ENCODE data around the gene PHACTR3.

Gene PHACTR3

DNA sequence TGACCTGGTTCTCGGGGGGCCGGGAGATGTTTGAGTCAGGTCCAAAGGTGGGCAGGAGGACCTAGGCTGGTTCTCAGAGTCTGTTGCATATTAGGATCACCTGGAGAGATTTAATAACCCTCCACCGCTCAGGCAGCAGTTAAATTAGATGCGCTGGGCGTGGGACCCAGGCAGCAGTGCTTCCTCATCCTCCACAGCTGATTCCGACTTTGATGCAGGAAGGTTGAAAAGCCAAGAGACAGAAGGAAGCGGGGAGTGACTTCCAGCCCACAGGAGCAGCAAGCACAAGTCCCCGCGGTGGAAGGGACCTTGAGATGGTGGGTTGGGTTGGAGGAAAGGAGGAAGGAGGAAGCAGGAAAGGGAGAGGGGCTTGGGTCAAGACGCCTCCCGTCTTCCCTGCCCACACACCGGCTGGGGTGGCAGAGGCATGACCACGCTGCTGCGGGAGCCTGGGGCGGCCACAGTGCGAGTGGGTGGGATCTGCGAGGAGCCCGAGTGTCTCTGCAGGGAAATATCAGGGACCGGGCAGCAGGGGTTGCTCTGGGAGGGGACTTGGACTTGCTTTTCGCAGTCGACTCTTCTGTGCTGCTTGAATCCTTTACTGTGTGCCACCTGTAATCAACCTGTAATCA lies 146.0 kb downstream of the PHACTR3 start:
- Mint-ChIP-seq H3K27me3 (peaks cover 2% of the 10 kb centered on the region), H3K4me3 (no peak overlapping the region), H3K36me3 (no peaks in the 10 kb centered on the region), H3K4me1 (peaks cover 18% of the 10 kb centered on the region), H3K9me3 (no peaks in the 10 kb centered on the region), H3K27ac (no peak overlapping the region)
- ATAC-seq (ENCODE audit: low read depth) (no peak), DNase-seq (ENCODE audit: low spot score in 2 of 2) (no peak)

DNA sequence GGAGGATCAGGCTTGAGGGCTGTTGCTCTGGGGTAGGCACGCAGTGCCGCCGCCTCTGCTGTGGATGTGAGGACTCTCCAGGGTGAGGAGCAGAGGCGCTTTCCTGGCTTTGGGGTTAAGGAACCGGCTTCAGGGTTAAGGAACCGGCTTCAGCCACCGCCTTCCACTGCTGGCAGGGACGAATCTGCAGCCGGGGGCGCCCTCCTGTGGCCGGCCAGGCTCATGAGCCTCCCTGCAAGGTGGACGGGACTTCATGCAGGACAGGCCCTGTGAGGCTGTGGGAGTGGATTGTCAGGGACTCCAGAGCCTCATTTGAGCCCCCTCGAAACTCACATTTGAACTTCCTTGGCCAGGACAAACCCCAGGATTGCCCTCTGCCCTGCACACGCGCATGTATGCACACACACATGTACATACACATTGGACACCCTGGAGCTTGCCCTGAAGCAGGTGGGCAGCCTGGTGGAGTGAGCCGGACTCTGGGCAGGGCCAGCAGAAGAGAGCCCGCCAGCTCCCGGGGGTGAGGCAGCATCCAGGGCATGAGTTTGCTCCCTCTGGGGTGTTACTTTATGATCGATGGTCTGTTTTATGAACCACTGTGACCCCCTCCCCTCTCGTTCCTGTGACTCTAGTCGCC lies 146.9 kb downstream of the PHACTR3 start:
- Mint-ChIP-seq H3K4me1 (peaks cover 18% of the 10 kb centered on the region), H3K36me3 (no peaks in the 10 kb centered on the region), H3K27ac (no peak overlapping the region), H3K4me3 (no peak overlapping the region), H3K9me3 (no peaks in the 10 kb centered on the region), H3K27me3 (peaks cover 5% of the 10 kb centered on the region)
- ATAC-seq (ENCODE audit: low read depth) (no peak), DNase-seq (ENCODE audit: low spot score in 2 of 2) (no peak)

DNA sequence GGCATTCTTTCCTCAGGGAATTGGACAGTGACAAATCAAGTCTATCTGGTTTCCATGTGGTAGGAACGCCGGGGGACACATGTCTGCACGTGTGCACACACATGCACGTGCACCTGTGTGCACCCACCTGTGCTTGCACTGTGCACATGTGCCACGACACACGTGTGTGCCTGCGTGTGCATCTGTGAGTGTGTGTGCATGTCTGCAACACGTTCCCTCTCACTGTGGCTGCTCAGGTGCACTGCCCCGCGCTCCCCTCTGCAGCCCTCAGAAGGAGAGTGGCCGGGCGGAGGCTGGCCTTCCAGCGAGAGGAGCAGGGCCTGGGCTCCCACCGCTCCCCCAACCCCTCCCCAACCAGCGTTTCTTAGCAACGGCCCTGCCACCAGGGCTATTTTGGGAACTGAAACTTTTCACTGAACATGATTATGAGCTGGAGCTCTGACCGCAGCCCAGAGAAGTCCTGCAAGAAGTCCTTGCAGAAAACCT lies 147.8 kb downstream of the PHACTR3 start:
- H3K36me3 Mint-ChIP-seq = no peaks in the 10 kb centered on the region
- no peak for DNase-seq (ENCODE audit: low spot score in 2 of 2)
- peak overlapping the region; percentile 56 for H3K4me3 Mint-ChIP-seq

DNA sequence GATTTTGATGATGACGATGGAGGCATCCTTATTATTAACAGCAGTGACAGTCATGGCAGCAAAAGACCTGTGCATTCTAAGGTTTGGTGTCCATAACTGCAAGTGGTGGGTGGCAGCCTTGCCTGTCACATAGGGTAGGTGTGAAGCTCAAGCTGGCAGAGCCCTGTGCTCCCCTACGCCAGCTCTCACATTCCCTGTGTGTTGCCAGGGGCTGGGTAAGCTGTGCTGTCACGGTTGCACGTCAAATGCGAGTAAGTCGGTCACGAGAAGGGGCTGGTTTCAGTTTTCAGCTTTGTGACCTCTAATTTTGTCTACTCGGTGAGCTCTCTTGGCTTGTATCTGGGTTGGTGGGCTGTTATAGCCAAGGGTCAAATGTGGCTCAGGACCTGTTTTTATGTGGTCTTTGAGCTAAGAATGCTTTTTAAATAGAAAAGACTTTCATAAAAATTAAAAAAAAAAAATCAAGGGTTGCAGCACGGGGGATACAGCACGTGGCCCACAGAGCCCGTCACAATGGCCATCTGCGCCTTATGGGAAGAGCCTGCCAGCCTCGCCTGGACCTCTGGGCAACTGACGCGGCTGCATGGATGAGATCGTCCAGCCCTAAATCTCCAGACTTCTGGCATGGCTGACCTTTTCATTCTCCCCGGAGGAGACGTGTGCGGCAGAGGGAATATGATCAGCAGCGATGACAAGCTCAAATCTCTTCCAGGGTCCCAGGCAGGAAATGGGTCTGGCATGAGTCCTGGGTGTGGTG lies 148.5 kb downstream of the PHACTR3 start:
- peaks cover 8% of the 10 kb centered on the region for H3K27me3 Mint-ChIP-seq
- peak overlapping the region; percentile 56 for H3K4me3 Mint-ChIP-seq
- no peak for ATAC-seq (ENCODE audit: low read depth)
- DNase-seq (ENCODE audit: low spot score in 2 of 2) = no peak
- H3K9me3 Mint-ChIP-seq = no peaks in the 10 kb centered on the region
- peaks cover 18% of the 10 kb centered on the region for H3K4me1 Mint-ChIP-seq
- H3K36me3 Mint-ChIP-seq = no peaks in the 10 kb centered on the region
- no peak overlapping the region for H3K27ac Mint-ChIP-seq

More for the DNA sequence above, 147.8 kb downstream of the PHACTR3 start:
- Mint-ChIP-seq H3K27me3 (peaks cover 5% of the 10 kb centered on the region), H3K27ac (no peak overlapping the region), H3K4me1 (peaks cover 18% of the 10 kb centered on the region), H3K9me3 (no peaks in the 10 kb centered on the region)
- peak; percentile 45 for ATAC-seq (ENCODE audit: low read depth)

DNA sequence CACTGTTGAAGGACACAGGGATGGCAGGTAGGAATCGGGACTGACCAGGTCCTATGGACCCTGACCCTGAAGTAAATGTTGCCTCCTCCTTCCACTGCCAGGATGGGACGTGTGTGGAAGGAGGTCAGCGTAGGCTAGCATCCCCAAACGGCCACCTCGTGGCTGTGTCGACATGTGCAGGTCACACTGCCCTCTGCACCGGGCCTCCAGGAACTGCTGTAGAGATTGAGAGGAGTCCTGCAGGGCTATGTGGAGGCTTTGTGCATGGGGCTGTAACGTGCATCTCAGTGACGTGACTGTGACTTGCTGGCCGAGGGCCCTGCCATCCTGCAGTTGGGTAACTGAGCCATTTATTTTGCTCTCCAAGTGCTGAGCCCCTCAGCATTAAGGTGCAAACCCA lies 149.5 kb downstream of the PHACTR3 start:
- no peak for DNase-seq (ENCODE audit: low spot score in 2 of 2)
- no peak for ATAC-seq (ENCODE audit: low read depth)
- Mint-ChIP-seq H3K4me3 (no peak overlapping the region), H3K9me3 (no peaks in the 10 kb centered on the region), H3K27me3 (peaks cover 8% of the 10 kb centered on the region), H3K27ac (no peak overlapping the region), H3K4me1 (peaks cover 18% of the 10 kb centered on the region), H3K36me3 (no peaks in the 10 kb centered on the region)

DNA sequence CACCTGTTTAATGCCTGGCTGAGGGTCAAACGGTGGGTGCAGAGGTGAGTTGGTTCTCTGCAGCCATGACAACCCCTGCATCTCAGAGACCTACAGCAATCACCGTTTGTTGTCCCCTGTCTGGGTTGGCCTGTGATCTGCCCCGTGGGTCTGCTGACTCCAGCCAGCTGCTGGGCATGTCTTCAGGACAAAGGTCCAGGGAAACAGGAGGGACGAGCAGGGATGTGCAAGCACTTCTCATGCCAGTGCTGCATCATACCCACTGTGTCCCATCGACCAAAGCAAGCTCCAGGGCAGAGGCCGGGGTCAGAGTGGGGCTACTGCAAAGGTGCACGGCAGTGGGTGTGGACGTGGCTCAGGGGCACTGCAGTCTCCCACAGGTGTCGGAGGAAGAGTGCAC lies 150.2 kb downstream of the PHACTR3 start:
- Mint-ChIP-seq H3K27ac (no peak overlapping the region), H3K4me3 (no peak overlapping the region), H3K9me3 (no peaks in the 10 kb centered on the region), H3K4me1 (peaks cover 18% of the 10 kb centered on the region), H3K27me3 (peaks cover 6% of the 10 kb centered on the region), H3K36me3 (no peaks in the 10 kb centered on the region)
- DNase-seq (ENCODE audit: low spot score in 2 of 2) = no peak
- no peak for ATAC-seq (ENCODE audit: low read depth)

DNA sequence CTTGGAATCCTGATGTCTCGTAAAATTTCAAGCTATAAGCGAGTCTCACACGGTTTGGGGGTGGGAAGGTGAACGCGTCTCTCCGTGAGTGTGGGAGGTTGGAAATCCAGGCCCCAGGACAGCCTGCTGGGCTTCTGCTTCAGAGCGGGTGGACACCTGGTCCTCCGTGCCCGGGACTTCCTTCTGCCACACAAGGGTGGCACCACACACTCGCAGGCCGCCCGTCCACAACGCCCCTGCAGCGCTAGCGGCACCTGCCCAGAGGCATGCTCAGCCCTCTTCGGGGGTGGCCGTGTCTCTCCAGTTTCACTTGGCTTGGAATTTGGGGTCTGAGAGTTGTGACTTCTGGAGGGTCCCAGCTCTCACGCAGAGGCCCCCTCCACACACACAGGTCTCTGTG lies 151.9 kb downstream of the PHACTR3 start:
- H3K9me3 Mint-ChIP-seq = peaks cover 3% of the 10 kb centered on the region
- H3K27ac Mint-ChIP-seq = no peak overlapping the region
- peaks cover 18% of the 10 kb centered on the region for H3K4me1 Mint-ChIP-seq
- H3K4me3 Mint-ChIP-seq = no peak overlapping the region
- DNase-seq (ENCODE audit: low spot score in 2 of 2) (no peak), ATAC-seq (ENCODE audit: low read depth) (no peak)
- H3K36me3 Mint-ChIP-seq = no peaks in the 10 kb centered on the region
- H3K27me3 Mint-ChIP-seq = peaks cover 6% of the 10 kb centered on the region

DNA sequence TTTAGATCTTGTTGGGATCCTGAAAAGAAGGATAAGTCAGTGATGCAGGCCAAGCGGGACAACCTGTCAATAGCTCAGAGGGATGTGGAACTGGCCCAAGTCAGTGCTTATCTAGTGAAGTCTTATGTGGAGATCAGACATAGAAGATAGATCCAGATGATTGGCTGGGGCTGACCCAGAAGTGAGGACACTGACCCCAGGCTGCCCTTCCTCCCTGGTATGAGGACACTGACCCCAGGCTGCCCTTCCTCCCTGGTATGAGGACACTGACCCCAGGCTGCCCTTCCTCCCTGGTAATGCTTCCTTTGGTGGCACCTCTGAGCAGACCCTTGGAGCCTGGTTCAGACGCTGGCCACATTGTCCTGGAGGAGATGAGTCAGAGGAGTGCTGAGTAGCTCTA lies 159.7 kb downstream of the PHACTR3 start:
- DNase-seq (ENCODE audit: low spot score in 2 of 2) (no peak), ATAC-seq (ENCODE audit: low read depth) (no peak)
- no peak overlapping the region for H3K4me3 Mint-ChIP-seq
- H3K9me3 Mint-ChIP-seq = peaks cover 13% of the 10 kb centered on the region
- H3K36me3 Mint-ChIP-seq = no peaks in the 10 kb centered on the region
- peaks cover 6% of the 10 kb centered on the region for H3K27me3 Mint-ChIP-seq
- no peaks in the 10 kb centered on the region for H3K4me1 Mint-ChIP-seq
- H3K27ac Mint-ChIP-seq = no peak overlapping the region

DNA sequence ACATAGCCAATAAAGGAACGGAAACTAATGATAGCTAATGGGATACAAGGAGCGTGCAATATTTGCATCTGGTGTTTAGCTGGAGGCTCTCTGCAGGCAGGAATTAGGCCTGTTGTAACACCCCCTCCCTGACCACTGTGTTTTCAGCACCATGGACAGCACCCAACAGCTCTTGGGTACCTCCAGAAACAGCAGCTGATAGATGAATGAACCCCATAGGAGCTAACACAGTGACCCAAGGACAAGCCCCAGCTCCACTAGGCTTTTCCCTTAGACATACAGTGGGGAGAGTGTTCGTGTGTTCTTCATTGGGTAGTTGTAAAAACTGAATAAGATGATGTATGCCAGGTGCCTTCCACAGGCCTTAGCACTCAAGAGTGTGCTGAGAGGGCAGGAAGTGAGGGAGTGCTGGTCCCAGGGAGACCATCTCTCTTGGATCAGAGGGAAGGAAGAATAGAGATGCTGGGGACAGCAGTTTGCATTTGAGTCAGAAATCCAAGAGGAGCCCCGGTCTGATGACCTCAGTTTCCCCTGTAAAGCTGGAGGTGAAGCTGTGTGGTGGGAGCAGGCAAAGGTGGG lies 161.3 kb downstream of the PHACTR3 start:
- DNase-seq (ENCODE audit: low spot score in 2 of 2) (no peak), ATAC-seq (ENCODE audit: low read depth) (no peak)
- H3K9me3 Mint-ChIP-seq = peaks cover 10% of the 10 kb centered on the region
- H3K4me3 Mint-ChIP-seq = no peak overlapping the region
- H3K27me3 Mint-ChIP-seq = peaks cover 6% of the 10 kb centered on the region
- no peaks in the 10 kb centered on the region for H3K36me3 Mint-ChIP-seq
- H3K4me1 Mint-ChIP-seq = no peaks in the 10 kb centered on the region
- H3K27ac Mint-ChIP-seq = no peak overlapping the region

DNA sequence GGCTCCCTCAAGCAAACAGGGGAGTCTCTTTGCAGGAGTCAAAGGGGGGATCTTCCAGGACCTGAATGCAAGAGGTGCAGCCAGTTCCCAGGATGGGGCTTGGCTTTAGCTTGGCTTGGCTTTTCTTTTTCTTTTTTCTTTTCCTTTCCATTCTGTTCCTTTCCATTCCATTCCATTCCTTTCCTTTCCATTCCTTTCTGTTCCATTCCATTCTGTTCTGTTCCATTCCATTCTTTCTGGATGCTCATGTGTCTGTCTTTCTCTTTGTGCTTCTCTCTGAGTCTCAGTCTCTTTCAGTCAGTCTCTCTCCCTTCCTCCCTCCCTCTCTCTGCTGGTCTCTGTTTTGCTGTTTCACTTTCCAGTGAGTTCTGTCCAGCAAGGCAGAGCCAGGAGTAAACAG lies 163.3 kb downstream of the PHACTR3 start:
- no peak overlapping the region for H3K4me3 Mint-ChIP-seq

DNA sequence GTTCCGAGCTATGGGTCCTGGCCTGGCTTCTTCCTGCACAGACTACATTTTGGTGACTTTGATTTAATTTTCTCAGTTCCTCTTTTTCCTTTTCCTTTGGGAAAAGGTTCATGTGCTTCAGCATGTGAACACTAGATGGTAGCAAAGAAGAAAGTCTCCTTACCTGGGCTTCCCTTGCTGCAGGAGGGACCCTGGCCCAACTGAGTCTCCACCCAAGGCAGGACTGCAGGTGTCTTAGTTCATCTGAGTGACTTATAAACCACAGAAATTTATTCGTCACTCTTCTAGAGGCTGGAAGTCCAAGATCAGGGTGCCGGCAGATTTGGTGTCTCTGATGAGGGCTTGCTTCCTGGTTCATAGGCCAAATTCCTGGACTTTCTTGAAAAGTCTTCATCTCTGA lies 165.9 kb downstream of the PHACTR3 start:
- Mint-ChIP-seq H3K4me3 (no peak overlapping the region), H3K36me3 (no peaks in the 10 kb centered on the region), H3K4me1 (no peaks in the 10 kb centered on the region), H3K9me3 (peaks cover 9% of the 10 kb centered on the region), H3K27ac (no peak overlapping the region), H3K27me3 (peaks cover 9% of the 10 kb centered on the region)
- no peak for DNase-seq (ENCODE audit: low spot score in 2 of 2)
- ATAC-seq (ENCODE audit: low read depth) = no peak

More for the DNA sequence above, 163.3 kb downstream of the PHACTR3 start:
- H3K36me3 Mint-ChIP-seq = no peaks in the 10 kb centered on the region
- no peak overlapping the region for H3K27ac Mint-ChIP-seq
- ATAC-seq (ENCODE audit: low read depth) (no peak), DNase-seq (ENCODE audit: low spot score in 2 of 2) (no peak)
- peaks cover 9% of the 10 kb centered on the region for H3K27me3 Mint-ChIP-seq
- H3K9me3 Mint-ChIP-seq = peaks cover 10% of the 10 kb centered on the region
- no peaks in the 10 kb centered on the region for H3K4me1 Mint-ChIP-seq

DNA sequence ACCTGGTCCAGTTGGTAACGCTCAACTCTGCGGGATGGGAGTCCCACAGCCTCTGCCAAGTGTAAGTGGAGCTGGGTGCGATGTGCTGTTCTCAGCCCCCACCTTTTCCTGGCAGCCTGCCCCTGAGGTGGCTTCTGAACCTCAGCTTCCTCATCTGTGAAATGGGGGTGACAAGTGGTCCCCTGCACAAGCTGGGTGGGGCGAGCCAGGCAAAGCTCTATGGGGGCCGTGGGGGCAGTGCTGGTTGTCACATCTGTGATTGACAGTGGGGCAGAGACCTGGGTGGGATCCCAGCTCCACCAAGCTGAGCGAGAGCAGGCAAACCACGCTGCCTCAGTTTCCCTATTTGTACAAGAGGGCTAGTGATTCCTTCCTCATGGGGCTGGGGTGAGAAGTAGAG lies 166.5 kb downstream of the PHACTR3 start:
- no peaks in the 10 kb centered on the region for H3K36me3 Mint-ChIP-seq
- DNase-seq (ENCODE audit: low spot score in 2 of 2) (no peak), ATAC-seq (ENCODE audit: low read depth) (no peak)
- H3K4me3 Mint-ChIP-seq = no peak overlapping the region
- H3K27me3 Mint-ChIP-seq = peaks cover 7% of the 10 kb centered on the region
- H3K9me3 Mint-ChIP-seq = peaks cover 7% of the 10 kb centered on the region
- no peak overlapping the region for H3K27ac Mint-ChIP-seq
- H3K4me1 Mint-ChIP-seq = no peaks in the 10 kb centered on the region

DNA sequence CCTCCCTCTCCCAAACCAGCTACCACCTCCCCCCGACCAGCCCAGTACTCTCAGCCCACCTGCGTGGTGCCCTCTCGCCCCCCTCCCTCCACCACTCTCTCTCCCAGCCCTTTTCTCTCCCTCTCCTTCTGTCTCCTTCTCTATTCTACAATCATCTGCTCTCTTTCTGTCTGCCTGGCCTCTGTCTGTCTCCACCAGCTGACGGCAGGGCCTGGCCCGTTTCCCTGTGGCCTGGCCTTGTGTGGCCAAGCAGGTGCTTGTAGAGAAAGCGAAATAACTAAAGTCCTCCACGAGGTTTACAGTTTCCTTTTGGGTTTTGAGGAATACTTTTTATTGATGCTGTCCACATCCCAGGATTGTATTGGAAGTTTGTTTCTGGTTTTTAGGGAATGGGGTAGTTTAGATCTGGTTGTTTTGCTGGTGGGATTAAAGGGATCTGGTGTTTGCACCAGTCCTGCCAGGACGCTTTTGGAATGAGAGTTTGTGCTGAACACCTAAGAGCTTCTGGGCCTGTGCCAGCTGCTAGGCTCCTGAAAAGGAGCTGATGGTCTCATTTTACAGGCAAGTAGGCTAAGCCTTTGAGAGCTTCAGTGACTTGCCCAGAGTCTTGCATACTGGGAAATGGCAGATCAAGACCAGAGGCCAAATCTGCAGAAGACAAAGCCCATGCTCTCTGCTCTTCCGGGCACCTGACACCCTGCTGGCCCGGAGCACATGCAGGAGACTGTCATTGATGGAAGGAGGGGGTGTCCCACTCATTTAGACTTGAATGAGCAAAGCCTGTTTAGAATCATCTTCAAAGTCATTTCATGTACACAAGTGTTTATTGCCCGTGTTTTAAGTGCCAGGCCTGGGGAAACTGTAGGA lies 167.4 kb downstream of the PHACTR3 start:
- Mint-ChIP-seq H3K9me3 (peaks cover 4% of the 10 kb centered on the region), H3K4me3 (no peak overlapping the region), H3K27ac (no peak overlapping the region), H3K4me1 (no peaks in the 10 kb centered on the region), H3K36me3 (no peaks in the 10 kb centered on the region), H3K27me3 (peaks cover 7% of the 10 kb centered on the region)
- no peak for ATAC-seq (ENCODE audit: low read depth)
- no peak for DNase-seq (ENCODE audit: low spot score in 2 of 2)

Data from memory B cell (primary cell).